ENCODE data around the gene ATAD2B.

DNA sequence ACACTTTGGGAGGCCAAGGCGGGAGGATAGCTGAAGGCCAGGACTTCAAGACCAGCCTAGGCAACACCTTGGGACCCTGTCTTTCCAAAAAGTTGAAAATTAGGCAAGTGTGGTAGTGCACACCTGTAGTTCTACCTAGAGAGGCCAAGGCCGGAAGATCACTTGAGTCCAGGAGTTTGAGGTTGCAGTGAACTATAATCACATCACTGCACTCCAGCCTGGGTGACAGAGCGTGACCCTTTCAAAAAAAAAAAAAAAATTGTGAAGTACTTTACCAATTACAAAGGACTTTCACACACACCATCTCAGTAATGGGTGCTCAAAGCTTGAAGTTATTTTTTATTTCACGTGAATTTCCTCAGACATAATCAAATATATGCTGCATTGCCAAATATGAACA is 65.0 kb downstream of the ATAD2B start:
- TF ChIP-seq, protein P1, sequence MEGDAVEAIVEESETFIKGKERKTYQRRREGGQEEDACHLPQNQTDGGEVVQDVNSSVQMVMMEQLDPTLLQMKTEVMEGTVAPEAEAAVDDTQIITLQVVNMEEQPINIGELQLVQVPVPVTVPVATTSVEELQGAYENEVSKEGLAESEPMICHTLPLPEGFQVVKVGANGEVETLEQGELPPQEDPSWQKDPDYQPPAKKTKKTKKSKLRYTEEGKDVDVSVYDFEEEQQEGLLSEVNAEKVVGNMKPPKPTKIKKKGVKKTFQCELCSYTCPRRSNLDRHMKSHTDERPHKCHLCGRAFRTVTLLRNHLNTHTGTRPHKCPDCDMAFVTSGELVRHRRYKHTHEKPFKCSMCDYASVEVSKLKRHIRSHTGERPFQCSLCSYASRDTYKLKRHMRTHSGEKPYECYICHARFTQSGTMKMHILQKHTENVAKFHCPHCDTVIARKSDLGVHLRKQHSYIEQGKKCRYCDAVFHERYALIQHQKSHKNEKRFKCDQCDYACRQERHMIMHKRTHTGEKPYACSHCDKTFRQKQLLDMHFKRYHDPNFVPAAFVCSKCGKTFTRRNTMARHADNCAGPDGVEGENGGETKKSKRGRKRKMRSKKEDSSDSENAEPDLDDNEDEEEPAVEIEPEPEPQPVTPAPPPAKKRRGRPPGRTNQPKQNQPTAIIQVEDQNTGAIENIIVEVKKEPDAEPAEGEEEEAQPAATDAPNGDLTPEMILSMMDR (IDR thresholded peaks at IDR 0.05), result no peak
- no peak for TF ChIP-seq POLR2A (IDR thresholded peaks at IDR 0.05)

Measured in body of pancreas (tissue), 4 donors.